Osteoblast (primary cell): Measurements from ENCODE around the gene CELF5. TPM values are rescaled to one million over a fixed set of nuclear protein-coding genes. Genes with fewer than 3 reads are reported as not detected.

ENCODE experiments used
- DNase-seq: peaks from one replicate; pipeline ENCODE4 v3.0.0; 2011; ENCODE audit warnings: low spot score, mixed read lengths; ENCODE audit not compliant: insufficient read length; ENCODE audit errors: missing footprints
- H2AFZ ChIP-seq: 2 replicates; pipeline ENCODE4 v1.6.0; 2011; ENCODE audit warnings: mild to moderate bottlenecking, low read length
- H3K27ac ChIP-seq: 2 replicates; pipeline ENCODE4 v1.5.1; 2011; ENCODE audit warnings: mild to moderate bottlenecking, low read depth, low read length, moderate library complexity
- H3K27me3 ChIP-seq: 2 replicates; pipeline ENCODE4 v1.6.0; 2012; ENCODE audit warnings: mild to moderate bottlenecking, control low read depth, inconsistent platforms, low read length, moderate library complexity; ENCODE audit not compliant: insufficient read depth
- H3K36me3 ChIP-seq: 2 replicates; pipeline ENCODE4 v1.5.1; 2011; ENCODE audit warnings: mild to moderate bottlenecking, low read length, control low read depth, moderate library complexity; ENCODE audit not compliant: insufficient read depth
- H3K4me1 ChIP-seq: 2 replicates; pipeline ENCODE4 v1.5.1; 2011; ENCODE audit warnings: mild to moderate bottlenecking, low read length, control low read depth, moderate library complexity; ENCODE audit not compliant: insufficient read depth
- H3K4me2 ChIP-seq: 2 replicates; pipeline ENCODE4 v1.6.0; 2011; ENCODE audit warnings: mild to moderate bottlenecking, low read length; ENCODE audit not compliant: insufficient read depth
- H3K4me3 ChIP-seq: fragments of 200-600 bp; sonication (generic); 3 replicates; pipeline ENCODE4 v1.5.1; 2012; ENCODE audit warnings: mild to moderate bottlenecking, low read length, inconsistent platforms; ENCODE audit not compliant: insufficient read depth
- H3K79me2 ChIP-seq: 2 replicates; pipeline ENCODE4 v1.6.0; 2012; ENCODE audit warnings: mild to moderate bottlenecking, low read length, control low read depth, inconsistent platforms; ENCODE audit not compliant: insufficient read depth
- H3K9me3 ChIP-seq: 2 replicates; pipeline ENCODE4 v1.5.1; 2011; ENCODE audit warnings: low read depth, low read length, control low read depth
- H4K20me1 ChIP-seq: 2 replicates; pipeline ENCODE4 v1.6.0; 2012; ENCODE audit warnings: mild to moderate bottlenecking, low read length, control low read depth; ENCODE audit not compliant: insufficient read depth
- CTCF ChIP-seq: IDR thresholded peaks from 2 replicates; pipeline ENCODE4 v1.5.1; 2011; ENCODE audit warnings: mild to moderate bottlenecking, low read depth, low read length, moderate library complexity; ENCODE audit errors: extremely low read depth
- total RNA-seq: library from RNA; depleted of rRNA; stranded (reverse); fragments of >200 nt; gene quantifications from 2 replicates; pipeline ENCODE4 v1.2.3, GENCODE V29; 2012

The CELF5 gene
- total RNA-seq, 1 donor, result not detected

DNA sequence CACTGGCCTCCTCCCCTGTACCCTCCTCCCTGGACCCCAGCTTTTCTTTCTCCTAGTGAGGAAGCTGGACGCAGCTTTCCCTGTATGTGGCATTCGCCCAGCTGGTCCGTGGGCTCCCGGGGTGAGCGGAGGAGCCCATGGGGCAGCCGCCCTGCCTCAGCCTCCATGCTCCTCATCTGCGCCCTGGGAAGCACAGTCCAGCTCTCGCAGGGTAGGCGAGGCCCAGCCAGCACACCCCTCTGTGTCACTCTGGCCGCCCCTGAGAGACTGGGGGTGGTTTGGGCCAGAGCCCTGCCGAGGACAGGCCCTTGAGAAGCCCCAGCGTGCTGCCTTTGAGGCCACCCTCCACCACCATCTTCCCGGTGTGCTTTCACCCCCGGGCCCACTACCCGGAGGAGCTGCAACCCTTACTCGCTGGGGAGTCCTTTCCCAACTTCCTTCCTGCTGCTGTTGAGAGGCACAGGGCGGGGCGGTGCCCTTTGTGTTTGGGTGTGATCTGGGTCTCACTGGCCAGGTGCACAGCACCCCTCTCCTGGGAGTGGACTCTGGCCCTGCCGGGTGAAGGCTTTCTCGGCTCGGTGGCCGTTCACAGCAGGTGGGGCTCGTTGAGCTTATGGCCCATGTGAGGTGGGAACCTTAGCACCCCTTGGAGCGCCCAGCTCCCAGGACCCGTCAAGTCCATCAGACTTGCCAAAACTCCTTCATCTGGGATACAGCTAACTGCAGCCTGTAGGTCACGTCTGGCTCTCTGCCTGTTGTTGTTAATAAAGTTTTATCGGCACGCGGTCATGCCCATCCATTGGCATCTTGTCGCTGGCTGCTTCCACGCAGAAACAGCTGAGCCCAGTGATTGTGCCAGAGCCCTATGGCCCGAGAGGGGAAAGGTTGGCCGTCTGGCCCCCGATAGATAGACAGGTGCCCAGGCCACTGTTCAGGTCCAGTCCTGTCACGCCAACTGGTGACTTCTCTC is 35.5 kb upstream of the CELF5 start:
- peaks cover 3% of the 10 kb centered on the region for H3K36me3 ChIP-seq
- peaks cover 75% of the 10 kb centered on the region for H3K79me2 ChIP-seq
- H3K27me3 ChIP-seq, result no peaks in the 10 kb centered on the region
- peaks cover 16% of the 10 kb centered on the region for H3K4me1 ChIP-seq
- no peaks in the 10 kb centered on the region for H3K9me3 ChIP-seq
- no peak overlapping the region for H3K4me2 ChIP-seq
- no peak for DNase-seq
- peaks cover 33% of the 10 kb centered on the region for H4K20me1 ChIP-seq
- no peak for TF ChIP-seq CTCF
- no peak overlapping the region for H3K4me3 ChIP-seq
- no peak overlapping the region for H2AFZ ChIP-seq
- no peak overlapping the region for H3K27ac ChIP-seq

GRCh38 chr19:3189702-3190469 is 34.6 kb upstream of the CELF5 start:
- Histone ChIP-seq H3K4me1 (peaks cover 14% of the 10 kb centered on the region), H3K27me3 (no peaks in the 10 kb centered on the region), H3K27ac (no peak overlapping the region), H3K79me2 (peaks cover 78% of the 10 kb centered on the region), H3K4me3 (no peak overlapping the region), H2AFZ (no peak overlapping the region), H3K9me3 (no peaks in the 10 kb centered on the region), H3K36me3 (peaks cover 3% of the 10 kb centered on the region), H4K20me1 (peaks cover 33% of the 10 kb centered on the region), H3K4me2 (no peak overlapping the region)
- no peak for TF ChIP-seq CTCF
- DNase-seq, result no peak

GRCh38 chr19:3190470-3190770 is 34.0 kb upstream of the CELF5 start:
- Histone ChIP-seq H3K27me3 (no peaks in the 10 kb centered on the region), H3K36me3 (peaks cover 3% of the 10 kb centered on the region), H3K4me2 (no peak overlapping the region), H3K4me1 (peaks cover 12% of the 10 kb centered on the region), H3K9me3 (no peaks in the 10 kb centered on the region), H2AFZ (no peak overlapping the region), H4K20me1 (peaks cover 33% of the 10 kb centered on the region), H3K79me2 (peaks cover 78% of the 10 kb centered on the region), H3K27ac (no peak overlapping the region), H3K4me3 (no peak overlapping the region)
- no peak for DNase-seq
- no peak for TF ChIP-seq CTCF
